SH-SY5Y (cell line): ENCODE results near the gene MYO10.

Source experiments
- GATA2 ChIP-seq: IDR thresholded peaks from 2 replicates; pipeline ENCODE4 v1.6.1; 2011; ENCODE audit warnings: mild to moderate bottlenecking, low read depth, low read length
- GATA3 ChIP-seq: IDR thresholded peaks from 2 replicates; pipeline ENCODE4 v1.6.1; 2011; ENCODE audit warnings: low read depth, mild to moderate bottlenecking, low read length, moderate library complexity

DNA sequence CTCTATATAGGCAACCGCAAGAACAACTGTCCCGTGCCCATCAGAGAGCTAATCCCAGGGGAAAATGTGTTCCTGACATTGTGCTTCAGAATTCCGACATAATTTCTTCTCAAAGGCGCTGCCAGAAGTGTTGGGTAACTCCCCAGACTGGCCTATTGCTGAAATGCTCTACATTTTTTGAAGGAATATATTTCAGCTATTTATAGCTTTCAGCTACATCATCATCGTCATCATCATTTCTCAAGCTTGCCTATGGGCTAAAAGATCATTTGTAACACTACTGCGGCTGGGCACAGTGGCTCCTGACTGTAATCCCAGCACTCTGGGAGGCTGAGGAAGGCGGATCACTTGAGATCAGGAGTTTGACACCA lies 49.7 kb downstream of the MYO10 start:
- no peak for TF ChIP-seq GATA2
- no peak for TF ChIP-seq GATA3
